Activated CD8-positive, alpha-beta memory T cell treated with anti-CD3 and anti-CD28 coated beads for 48 hours (primary cell): Measurements from ENCODE around the gene CEP57.
"Not testable (repeated sequence)": the region's sequence is repeated elsewhere in the genome, so short reads cannot be mapped to it uniquely, and the experiment has no call there.

Experiments used
- DNase-seq, 3 experiments: peaks; one replicate each; pipeline ENCODE4 v3.0.0-alpha.2; 2020; ENCODE audit warnings: low read depth in 2 of 3, low spot score in 2 of 3

The CEP57 gene

DNA sequence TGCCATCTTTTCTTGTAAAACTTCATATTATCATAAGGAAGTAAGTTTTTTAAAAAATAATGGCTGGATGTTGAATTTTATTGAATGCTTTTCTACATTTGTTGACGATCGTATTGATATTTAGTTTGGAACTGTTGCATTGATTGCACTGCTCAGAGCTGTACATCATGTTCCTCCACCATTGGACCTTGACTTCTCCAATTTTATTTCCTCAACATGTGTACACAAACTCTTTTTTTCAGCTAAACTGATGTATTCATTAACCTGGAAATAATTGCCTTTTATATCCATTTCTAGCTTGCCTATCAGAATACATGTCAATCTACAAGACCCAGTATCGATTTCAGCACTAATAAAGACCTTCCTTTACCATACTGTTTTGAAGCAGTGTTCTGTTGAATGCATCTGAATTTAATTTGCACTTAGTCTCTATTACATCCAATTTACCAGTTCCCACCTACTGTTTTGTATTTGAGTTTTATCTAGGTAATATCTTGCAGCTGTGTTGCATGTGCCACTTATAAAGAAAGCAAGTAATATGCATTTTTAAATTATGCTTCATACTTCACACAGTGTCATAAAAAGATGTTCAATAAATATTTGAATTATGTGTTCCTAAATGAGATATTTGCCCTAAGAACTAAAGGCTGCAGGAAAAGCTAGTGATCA, 5.5 kb downstream of the CEP57 start:
- DNase-seq: no peak

DNA sequence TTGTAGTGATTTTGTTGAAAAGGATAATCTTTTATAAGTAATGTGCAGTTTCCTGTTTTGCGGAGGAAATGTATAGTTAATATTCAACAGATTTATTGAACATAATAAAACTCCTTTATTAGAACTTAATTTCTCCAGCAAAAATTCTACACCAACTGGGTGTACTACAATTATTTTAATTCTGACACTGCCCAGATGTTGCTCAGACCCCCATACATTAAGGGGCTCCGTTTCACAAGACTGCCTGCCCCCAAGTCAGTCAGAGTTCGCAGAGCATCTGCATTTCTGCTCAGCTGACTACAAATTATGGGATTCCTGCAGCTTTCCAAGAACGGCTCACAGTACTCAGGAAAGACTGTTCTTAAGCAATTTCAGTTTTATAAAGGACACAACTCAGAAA, 6.2 kb downstream of the CEP57 start:
- DNase-seq: no peak

DNA sequence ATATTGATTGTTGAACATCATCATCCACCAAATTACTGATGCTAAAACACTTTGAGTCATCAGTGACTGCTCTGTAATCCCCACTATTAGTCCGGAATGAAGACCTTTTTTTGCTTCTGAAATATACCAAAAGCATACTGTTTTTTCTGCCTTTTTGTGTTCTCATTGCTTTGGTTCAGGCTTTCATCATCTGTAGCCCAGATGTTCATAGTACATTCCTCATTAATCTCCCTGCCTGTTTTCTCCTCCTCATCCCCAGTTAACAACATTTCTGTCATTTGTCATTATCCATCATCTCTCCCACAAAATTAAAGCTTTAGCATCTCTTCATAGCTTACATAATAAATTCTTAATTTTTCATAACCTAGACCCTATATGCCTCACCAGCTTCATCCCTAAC, 9.2 kb downstream of the CEP57 start:
- DNase-seq: no peak

DNA sequence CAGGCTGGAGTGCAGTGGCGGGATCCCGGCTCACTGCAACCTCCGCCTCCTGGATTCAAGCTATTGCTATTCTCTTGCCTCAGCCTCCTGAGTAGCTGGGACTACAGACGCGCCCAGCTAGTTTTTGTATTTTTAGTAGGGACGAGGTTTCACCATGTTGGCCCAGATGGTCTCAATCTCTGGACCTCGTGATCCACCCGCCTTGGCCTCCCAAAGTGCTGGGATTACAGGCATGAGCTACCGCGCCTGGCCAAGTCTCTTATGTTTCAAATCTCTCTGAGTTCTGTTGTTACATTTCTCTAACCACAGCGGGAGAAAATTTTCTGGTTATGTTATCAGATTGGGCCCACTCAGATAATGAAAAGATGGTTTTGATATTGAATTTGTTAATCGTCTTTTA, 10.1 kb downstream of the CEP57 start:
- no peak for DNase-seq

DNA sequence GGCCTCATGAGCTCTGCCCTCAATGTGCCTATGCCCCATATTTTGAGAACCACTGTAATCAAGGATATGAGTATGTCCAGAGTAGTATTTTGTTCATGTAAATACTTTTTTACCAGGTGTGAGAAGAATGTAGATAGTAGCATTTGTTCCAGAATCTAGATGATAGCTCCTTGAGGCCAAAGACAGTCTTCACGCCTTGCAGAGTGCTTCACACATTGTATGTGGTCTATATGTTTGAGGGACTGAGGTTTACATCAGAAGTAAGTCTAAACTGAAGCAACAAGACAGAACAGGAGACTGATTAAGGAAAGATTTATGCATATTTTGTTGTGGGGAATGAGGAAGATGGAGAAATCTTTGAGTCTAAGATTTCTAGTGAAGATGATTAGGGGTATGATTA, 12.5 kb downstream of the CEP57 start:
- no peak for DNase-seq

DNA sequence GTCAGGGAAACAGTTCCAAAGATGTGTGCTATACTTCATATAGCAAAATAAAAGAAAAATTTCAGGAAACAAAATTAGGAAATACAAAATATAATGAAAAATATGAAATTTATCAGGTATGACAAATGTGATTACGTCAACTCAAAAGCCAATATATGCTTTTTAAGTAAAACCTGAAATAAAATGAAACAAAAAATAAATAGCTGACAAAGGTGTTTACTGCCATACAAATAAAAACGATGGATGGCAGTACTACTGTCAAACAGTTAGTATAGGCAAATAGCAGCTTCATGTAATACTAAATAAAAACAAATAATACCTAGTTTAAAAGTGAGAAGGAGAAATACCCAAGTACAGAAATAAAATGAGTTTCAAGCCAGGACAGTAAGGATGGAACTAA, 13.7 kb downstream of the CEP57 start:
- DNase-seq: no peak

DNA sequence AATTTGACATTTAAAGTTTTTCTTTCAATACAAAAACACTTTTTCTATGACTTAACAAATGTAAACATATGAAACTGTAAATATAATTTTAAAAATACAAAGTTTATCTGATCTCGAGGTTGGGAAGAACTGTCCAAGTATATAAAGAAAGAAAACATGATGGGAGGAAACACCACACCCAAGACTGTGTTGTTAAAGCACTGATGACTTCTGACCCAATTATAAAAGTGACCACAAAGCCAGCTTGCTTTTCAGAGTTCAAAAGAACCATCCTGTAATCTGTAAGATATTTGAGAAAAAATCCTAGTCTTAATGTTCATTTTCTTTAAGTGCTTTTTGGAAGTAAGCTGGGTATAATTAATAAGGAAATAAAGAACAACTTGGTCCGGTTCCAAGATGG, 15.6 kb downstream of the CEP57 start:
- DNase-seq: no peak

DNA sequence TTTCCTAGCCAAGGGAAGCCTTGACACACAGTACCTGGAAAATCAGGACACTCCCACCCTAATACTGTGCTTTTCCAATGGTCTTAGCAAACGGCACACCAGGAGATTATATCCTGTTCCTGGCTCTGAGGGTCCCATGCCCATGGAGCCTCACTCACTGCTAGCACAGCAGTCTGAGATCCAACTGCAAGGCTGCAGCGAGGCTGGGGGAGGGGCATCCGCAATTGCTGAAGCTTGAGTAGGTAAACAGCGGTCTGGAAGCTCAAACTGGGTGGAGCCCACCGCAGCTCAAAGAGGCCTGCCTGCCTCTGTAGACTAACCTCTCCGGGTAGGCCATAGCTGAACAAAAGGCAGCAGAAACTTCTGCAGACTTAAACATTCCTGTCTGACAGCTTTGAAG, 16.2 kb downstream of the CEP57 start:
- not testable (repeated sequence) for DNase-seq

DNA sequence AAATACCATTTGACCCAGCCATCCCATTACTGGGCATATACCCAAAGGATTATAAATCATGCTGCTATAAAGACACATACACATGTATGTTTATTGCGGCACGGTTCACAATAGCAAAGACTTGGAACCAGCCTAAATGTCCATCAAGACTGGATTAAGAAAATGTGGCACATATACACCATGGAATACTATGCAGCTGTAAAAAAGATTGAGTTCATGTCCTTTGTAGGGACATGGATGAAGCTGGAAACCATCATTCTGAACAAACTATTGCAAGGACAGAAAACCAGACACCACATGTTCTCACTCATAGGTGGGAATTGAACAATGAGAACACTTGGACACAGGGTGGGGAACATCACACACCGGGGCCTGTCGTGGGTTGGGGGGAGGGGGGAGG, 20.8 kb downstream of the CEP57 start:
- DNase-seq: not testable (repeated sequence)

DNA sequence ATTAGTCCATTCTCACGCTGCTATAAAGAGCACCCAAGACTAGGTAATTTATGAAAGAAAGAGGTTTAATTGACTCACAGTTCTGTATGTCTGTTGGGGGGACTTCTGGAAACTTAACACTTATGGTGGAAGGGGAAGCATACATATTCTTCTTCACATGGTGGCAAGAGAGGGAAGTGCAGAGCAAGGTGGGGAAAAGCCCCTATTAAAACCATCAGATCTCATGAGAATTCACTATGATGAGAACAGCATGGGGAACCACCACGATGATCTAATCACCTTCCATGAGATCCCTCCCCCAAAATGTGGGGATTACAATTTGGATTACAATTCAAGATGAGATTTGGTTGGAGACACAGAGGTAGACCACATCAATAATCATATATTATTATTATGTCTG, 25.7 kb downstream of the CEP57 start:
- DNase-seq: no peak

DNA sequence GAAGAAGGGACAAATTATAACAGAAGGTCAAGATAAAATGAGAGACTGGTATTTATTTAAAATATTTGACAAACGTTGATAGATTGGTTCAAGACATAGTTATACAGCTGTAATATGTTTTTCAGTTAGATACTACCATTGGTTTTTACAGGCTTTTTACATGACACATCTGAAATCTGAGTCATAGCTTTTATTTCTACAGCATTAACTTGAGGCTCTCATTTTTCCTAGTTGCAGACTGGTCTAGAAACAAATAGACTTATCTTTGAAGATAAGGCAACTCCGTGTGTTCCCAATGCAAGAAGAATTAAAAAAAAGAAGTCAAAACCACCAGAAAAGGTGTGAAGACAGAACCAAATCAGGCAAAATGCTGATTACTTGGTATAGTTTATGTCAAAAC, 31.3 kb downstream of the CEP57 start:
- no peak for DNase-seq

DNA sequence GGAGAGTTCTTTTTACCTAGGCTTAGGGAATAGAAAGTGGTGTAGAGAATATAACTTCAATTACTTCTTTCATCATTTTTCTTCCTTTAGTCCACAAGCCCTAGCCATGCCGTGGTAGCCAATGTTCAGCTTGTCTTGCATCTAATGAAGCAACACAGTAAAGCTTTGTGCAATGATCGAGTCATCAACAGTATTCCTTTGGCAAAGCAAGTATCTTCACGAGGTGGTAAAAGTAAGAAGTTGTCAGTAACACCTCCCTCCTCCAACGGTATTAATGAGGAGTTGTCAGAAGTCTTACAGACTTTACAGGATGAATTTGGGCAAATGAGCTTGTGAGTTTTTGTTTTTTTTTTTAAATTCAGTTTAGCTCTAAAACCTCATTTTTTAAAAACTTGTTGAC, 37.4 kb downstream of the CEP57 start:
- no peak for DNase-seq

DNA sequence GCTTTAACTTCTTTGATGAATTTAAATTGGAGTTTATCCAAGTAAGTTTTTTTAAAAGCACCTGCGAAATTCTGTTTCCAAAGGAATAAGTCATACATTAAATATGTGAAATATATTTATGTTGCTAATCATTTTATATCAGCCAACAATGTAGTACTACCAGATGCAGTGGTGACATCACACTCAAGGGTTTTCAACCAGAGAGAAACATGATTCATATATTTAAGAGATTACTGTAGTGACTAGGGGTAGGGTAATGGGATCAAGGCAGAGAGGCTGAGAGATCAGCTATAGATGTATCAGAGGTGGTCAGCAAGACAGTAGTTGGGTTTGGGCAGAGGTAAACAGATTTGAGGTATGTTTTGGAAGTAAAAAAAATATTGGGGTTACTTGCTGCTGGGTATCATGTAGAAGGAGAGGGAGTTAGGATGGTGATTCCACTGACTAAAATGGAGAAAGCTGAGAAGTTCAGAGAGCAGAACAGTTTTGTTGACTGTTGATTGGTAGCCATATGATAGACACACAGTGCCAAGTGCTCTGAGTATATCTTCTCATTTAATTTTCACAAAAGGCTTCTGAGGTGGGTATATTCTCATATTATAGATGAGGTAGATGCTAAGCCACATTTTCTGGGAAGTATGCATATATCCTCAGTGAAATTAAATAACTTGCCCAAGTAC, 39.4 kb downstream of the CEP57 start:
- DNase-seq: no peak

DNA sequence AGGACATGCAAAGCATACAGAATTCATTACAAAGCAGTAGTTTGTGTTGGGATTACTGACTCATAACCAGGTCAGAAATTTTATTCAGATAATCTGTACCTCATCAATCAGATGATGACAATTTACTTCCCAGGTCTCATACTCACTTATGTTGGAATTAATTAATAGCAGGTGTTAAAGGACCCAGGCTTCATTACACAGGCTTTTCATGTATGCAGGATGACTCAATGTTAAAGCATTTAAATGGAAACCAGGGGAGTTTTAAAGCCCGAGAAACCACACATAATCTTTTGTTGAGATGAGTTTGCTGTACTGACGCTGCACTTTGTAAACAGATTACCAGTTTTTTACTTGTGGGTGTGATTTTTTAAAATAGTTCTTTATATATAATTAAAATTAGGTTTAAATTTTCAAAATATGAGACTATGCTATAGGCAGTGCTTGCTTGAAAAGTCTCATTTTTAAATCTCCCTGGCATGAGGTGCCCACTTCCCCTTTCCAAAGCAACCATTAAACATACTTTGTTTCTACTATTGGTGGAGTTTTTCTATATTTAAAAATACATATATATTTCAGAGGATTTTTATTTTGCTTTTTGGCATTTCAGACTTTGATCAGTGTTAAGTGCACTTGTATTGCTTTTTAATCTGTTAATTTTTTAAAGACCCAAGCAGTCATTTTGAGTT, 41.0 kb downstream of the CEP57 start:
- no peak for DNase-seq

DNA sequence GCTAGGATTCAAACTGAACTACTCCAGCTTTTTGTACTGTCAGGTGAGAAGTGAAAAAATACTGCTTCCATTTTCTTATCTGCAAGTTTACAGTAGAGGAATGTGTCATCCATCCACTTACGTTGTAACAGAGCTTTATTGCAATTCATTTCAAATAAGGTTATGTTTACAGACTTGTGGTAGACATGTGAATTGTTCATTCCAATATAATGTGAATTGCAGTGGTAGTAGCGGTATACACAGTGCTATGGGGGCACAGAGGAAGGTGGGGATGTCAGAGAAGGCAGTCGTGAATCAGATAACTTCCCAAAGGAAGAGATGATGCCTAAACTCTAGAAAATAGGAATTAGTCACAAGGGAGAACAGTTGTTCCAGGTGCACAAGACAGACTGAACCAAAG, 42.5 kb downstream of the CEP57 start:
- DNase-seq: no peak

DNA sequence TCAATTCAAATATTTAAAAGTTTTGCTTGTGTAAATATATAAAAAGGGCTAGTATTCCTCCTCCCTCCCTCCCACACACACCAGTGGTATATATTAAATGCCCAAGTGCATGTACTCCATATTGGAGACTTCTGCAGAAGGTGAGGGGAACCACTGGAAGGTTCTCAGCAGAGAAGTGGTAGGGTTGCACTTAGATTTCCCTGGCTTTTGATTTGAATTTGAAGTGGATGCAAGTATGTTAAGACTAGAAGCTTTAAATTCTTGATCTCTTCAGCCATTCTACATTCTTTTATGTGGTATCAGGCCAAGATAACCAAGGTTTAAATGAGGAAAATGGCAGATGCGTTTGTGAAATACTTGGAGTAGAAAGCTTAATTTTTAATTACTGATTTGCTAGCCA, 43.1 kb downstream of the CEP57 start:
- no peak for DNase-seq

DNA sequence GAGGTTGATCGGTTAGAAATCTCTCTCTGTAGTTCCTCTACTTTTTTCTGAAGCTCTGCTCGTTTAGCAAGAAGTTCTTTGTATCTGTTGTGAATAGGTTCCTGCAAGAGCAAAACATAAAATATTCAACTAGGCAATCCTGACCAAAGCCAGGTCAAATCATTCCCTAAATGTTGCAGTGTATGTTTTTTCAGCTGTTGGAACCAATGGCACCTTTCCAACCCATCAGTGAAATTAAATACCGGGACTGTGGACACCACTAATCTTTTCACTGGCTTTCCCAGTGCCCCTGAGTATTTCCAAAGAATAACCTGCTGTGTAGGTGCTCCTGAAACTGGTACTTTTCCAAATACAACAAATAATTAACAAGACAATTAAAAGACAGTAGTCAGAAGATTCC, 45.1 kb downstream of the CEP57 start:
- DNase-seq: no peak

DNA sequence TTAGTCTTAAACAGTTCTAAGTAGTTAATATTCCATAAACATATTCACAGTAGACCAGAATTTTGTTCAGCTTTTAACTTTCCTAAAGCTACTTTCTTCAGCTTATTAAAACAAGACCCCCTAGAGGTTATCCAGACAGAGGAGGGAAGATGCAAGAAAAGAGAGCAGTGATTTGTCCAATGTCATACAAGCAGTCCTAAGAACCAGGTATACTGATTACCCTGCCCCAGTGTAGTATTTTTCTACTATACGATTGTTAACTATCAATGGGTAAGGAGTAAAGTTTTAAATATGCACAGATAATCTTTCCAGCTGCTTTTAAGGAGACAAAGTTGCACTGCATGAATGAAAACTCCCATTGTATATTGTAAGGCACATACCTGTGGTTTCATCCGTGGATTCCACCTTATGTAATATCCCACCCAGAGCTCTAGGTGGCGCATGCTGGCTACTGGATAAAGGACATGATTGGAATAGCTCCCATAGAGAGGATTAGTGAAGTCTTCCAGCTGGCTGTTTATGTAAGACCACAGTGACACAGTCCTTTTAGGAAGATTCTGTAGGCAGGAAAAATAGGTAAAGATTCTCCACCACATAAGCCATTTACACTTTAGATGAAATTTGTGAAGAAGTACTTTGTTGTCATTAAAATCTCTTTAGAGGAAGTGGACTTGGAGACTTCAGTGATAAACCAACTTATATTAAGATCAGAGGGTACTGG, 45.6 kb downstream of the CEP57 start:
- peak in 2 of 3 experiments; percentile 4 to 5 for DNase-seq

DNA sequence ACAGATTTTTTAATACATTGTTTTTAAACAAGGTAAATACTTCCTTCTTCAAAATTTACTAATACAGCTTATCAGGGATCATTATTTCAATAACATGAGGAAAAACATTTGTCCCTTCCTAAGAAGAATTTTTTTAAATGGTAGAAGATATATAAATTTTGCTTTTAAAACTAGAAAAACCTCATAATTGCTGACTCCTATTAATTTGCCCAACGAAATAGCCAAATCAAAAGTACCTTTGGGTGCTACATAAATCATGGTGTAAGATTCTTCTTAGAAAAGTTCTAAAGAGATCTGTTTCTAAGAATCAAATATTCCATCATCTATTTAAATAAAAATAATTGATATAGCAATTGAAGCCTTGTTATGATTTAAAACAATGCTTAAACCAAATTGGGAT, 54.9 kb downstream of the CEP57 start:
- DNase-seq: no peak

DNA sequence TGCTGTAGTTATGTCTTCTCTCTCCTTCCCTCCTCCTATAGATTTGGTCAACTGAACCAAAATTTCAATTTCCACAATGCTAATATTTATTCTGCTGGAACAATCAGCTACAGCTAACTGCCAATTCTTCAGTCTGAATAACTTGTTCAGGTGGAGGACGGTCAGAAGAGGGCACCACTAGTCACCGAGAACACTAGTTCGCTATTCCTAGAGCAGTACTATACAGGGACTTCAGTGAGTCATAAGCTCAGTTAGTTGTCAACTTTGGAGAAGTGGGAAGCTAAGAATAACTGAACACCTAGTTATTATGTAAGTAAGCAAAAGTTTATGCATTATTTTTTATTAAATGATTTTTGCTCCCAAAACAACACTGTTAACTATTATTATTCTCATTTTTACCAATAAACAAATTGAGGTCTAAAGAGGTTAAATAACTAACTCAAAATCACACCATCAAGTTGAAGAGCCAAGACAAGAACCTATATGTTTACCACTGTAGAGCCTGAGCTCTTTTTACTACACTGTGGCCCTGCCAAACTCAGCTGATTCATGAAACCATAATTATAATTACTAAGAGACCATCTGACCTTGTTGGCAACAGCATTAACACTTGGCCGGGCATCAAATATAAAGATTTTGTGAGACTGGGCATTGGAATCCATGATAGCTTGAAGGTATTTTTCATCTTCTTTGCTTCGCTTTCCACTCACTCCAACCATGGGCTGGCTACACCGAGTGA, 59.0 kb downstream of the CEP57 start:
- no peak for DNase-seq

DNA sequence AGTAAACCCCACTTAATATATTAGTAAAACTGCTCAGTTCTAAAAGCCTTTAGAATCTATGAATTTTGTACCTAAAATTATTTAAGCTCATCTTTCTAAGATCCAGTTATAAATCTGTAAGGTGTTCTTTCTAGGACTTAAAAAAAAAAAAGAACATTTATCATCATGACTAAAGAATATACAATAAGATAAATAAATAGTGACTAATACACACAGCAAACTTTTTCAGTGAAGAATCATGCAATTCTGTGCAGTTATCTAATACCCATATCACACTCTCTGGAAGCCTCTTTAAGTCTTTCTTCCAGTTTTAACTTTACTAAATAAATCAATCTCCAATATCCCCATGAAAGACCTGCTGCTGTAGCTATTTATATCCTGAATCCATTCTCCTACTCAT, 59.8 kb downstream of the CEP57 start:
- no peak for DNase-seq
